Measurements from ENCODE around the gene ZNF511.

Gene ZNF511

GRCh38 chr10:133361227-133361626 lies 52.5 kb downstream of the ZNF511 start:
- no peaks in the 10 kb centered on the region for H3K79me2 ChIP-seq (ENCODE audit: control insufficient read depth, low read length)
- H3K36me3 ChIP-seq (ENCODE audit: control insufficient read depth, low read length) = peaks cover 15% of the 10 kb centered on the region; the same call in 1 of the 2 replicates
- no peaks in the 10 kb centered on the region for H3F3A ChIP-seq (ENCODE audit: control insufficient read depth, insufficient read depth)
- H3K27me3 ChIP-seq (ENCODE audit: control insufficient read depth, low read length) = no peaks in the 10 kb centered on the region
- no peak overlapping the region for H3K27ac ChIP-seq (ENCODE audit: low read depth, low read length)
- no peaks in the 10 kb centered on the region for H3K9me2 ChIP-seq (replicated peaks; ENCODE audit: control insufficient read depth, low read length)
- no peak for TF ChIP-seq CTCF (IDR thresholded peaks at IDR 0.05; ENCODE audit: low read depth, low read length, poor library complexity, severe bottlenecking)
- no peak for TF ChIP-seq EZH2phosphoT487 (IDR thresholded peaks at IDR 0.05; ENCODE audit: borderline replicate concordance, low read length)
- H3K4me2 ChIP-seq (ENCODE audit: low read length) = no peak overlapping the region
- H3K4me3 ChIP-seq (ENCODE audit: low read length) = no peak overlapping the region
- peaks cover 8% of the 10 kb centered on the region; the same call in 1 of the 2 replicates for H3K4me1 ChIP-seq (ENCODE audit: control insufficient read depth, low read length)
- H4K20me1 ChIP-seq (ENCODE audit: control insufficient read depth, insufficient read depth, low read depth, low read length) = no peaks in the 10 kb centered on the region
- no peaks in the 10 kb centered on the region for H3K9me3 ChIP-seq (ENCODE audit: control insufficient read depth, insufficient read depth, low read length)

GRCh38 chr10:133361773-133362441 lies 53.2 kb downstream of the ZNF511 start:
- Histone ChIP-seq H3K4me2 (ENCODE audit: low read length) (no peak overlapping the region), H3F3A (ENCODE audit: control insufficient read depth, insufficient read depth) (no peaks in the 10 kb centered on the region), H4K20me1 (ENCODE audit: control insufficient read depth, insufficient read depth, low read depth, low read length) (no peaks in the 10 kb centered on the region), H3K36me3 (ENCODE audit: control insufficient read depth, low read length) (peaks cover 18% of the 10 kb centered on the region; the same call in 1 of the 2 replicates), H3K9me3 (ENCODE audit: control insufficient read depth, insufficient read depth, low read length) (no peaks in the 10 kb centered on the region), H3K79me2 (ENCODE audit: control insufficient read depth, low read length) (no peaks in the 10 kb centered on the region), H3K9me2 (replicated peaks; ENCODE audit: control insufficient read depth, low read length) (no peaks in the 10 kb centered on the region), H3K27me3 (ENCODE audit: control insufficient read depth, low read length) (no peaks in the 10 kb centered on the region), H3K4me3 (ENCODE audit: low read length) (no peak overlapping the region), H3K27ac (ENCODE audit: low read depth, low read length) (no peak overlapping the region), H3K4me1 (ENCODE audit: control insufficient read depth, low read length) (peaks cover 3% of the 10 kb centered on the region; the same call in 1 of the 2 replicates)
- TF ChIP-seq EZH2phosphoT487 (IDR thresholded peaks at IDR 0.05; ENCODE audit: borderline replicate concordance, low read length) (no peak), CTCF (IDR thresholded peaks at IDR 0.05; ENCODE audit: low read depth, low read length, poor library complexity, severe bottlenecking) (no peak)

All from DOHH2 (cell line).